HG03354 (cell line): ENCODE data around the gene C18orf32.
A peak's percentile ranks its signal among the peaks of the same experiment; 100 is the strongest.
"Not testable (repeated sequence)": the region's sequence is repeated elsewhere in the genome, so short reads cannot be mapped to it uniquely, and the experiment has no call there.

Source experiments
- ATAC-seq: cut with Tn5 transposase; IDR thresholded peaks from one replicate; pipeline ENCODE4 v1.9.1; 2021; ENCODE audit warnings: mild to moderate bottlenecking; ENCODE audit not compliant: unreplicated experiment, poor library complexity, severe bottlenecking

C18orf32 gene

DNA sequence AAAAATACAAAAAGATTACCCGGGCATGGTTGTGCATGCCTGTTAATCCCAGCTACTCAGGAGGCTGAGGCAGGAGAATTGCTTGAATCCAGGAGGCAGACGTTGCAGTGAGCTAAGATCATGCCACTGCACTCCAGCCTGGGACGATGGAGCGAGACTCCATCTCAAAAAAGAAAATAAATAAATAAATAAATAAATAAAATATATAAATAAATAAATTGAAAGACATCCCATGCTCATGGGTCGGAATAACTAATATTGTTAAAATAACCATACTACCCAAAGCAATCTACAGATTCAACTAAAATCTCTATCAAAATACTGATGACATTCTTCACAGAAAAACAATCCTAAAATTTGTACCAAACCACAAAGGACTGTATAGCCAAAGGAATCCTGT lies 19.4 kb upstream of the C18orf32 start:
- ATAC-seq = not testable (repeated sequence)

GRCh38 chr18:49503931-49504330 lies 16.9 kb upstream of the C18orf32 start:
- ATAC-seq = no peak

GRCh38 chr18:49500201-49500921 lies 13.3 kb upstream of the C18orf32 start:
- ATAC-seq = no peak

DNA sequence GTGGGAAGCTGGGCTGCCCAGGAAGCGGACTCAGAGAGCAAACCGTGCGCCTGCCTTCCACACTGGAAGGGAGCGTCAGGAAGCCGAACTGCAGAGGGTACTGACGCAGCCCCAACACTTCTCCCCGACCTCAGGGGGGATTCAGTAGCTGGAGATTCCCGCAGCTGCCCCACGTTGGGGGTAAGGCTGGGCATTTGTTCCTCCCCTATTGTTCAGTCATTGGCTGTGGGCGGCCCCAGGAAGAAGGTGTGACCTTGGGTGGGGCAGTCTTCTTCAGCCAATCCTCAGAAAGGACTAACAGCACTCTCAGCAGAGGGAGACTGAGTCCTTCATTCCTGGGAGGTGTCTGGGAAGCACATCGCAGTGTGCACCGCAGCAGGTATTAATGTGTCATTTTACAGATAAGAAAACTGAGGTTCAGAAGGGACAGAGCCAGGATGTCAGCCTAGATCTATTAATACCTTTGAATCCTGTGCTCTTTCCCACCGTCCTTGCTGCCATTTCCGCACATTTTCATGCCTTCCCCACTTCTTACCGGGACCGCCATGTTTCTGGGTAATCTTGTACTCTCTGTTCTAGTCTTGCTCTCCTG lies 12.1 kb upstream of the C18orf32 start:
- no peak for ATAC-seq

DNA sequence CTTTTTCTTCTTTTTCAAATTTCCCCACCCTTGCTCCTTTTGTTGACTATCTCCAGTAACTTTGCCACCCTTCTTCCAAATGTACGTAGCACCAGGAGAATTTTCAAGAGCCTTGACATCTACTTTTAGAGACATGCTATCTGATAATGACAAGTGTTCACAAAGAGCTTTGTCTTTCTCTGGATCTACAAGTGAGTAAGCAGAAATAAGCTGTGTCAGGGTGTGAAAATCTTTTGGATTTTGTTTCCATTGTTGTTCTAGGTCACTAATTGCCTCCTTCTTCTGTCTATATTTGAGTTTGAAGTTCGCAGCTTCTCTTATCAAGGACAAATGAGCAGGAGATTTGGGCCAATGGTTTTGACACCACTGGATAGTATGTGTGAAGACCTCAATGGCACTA lies 8.4 kb upstream of the C18orf32 start:
- ATAC-seq = no peak

DNA sequence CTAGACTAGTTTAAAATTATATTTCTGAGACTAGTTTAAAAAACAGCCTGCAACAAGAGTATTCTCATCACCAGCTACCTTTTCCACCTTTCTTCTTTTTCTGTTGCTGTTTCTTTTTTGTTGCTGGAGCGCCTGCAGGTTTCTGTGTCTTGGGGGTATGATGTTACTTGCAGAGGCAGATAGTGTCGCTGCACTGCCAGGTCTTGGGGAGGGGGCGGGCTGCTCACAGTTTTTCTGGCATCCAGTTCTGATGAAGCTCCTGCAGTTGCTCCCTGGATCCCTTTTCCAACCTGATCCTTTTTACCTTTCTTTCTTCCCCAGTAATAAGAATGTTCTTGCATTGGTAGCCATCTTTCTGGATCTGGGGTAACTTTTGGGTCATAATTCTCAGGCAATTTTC lies 8.0 kb upstream of the C18orf32 start:
- no peak for ATAC-seq

GRCh38 chr18:49494660-49495059 lies 7.6 kb upstream of the C18orf32 start:
- no peak for ATAC-seq

DNA sequence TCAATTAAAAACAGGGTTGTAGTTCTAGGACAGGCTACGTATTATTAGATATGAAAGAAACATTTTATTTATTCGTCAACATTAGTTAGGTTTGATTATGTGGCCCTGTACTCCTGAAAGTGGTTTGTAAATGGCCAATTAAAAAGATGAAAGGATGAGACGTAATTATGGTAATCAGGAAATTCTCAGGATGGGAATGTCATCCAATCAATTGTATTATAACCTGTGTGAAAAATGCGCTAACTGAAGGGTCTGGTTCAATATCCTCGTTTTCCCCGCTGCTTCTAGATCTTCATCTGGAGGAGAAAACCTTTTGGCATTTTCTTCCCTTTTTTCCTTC lies 5.6 kb upstream of the C18orf32 start:
- ATAC-seq = no peak

DNA sequence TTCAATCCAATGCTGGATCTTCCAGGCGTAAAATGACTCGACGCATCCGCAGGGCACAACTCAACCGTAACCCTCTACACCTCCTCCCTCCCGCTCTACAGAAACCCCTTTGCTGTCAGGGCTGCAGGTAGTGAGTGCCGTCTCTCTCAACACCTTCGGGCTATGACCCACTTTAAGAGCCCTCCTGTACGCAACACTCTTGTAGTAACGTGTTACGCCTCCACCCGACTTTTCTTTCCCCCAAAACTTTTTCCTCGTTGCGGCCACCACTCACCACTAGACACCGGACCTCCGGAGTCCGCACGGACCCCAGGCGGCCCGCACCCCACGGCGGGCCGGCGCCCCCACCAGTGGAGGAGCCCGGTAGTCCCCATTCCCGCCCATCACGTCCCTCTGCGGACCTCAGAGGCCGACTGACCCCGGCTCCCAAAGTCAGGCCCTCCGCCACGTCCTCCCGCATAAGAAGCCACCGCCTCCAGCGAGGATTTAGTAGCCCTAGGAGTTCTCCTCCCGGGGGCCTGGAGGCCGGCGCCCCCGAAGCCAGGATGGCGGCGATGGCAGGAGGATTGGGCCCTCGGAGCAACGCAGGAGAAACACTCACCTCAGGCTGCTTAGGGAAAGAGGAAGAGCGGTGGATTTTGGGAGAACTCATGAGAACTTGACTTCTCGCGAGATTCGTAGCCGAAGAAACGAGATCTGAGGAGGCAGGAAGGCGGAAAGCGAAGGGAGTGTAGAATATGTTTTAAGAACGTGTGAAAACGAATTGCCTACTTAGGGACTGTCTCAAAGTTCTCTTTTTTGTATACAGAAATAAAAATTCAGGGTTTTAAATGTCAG lies 5.0 kb upstream of the C18orf32 start, which contains the start of gene RPL17:
Gene RPL17 (minus strand): TSS at position 609 of the 837 bp plus-strand sequence.
- peak; percentile 84 for ATAC-seq

DNA sequence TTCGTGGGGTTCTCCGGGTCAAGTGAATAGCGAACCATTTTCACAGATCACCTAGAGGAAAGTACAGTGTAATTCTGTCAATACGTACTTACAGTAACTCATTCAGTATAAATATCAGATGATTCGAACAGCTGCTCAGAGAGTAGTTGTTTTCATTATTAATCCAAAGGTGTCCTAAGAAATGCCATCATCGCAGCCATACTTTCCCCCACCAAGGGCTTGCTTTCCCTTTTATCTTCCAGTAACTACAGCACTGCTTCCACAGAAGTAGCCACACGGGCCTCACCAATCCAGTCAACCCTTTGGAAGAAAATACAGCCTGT lies 4.5 kb upstream of the C18orf32 start:
- ATAC-seq = no peak

- no peak for ATAC-seq
Observed at GRCh38 chr18:49490246-49490762, 3.3 kb upstream of the C18orf32 start.

GRCh38 chr18:49487711-49488310 lies 777 bp upstream of the C18orf32 start:
- ATAC-seq = no peak

GRCh38 chr18:49486606-49486952 lies 455 bp downstream of the C18orf32 start:
- ATAC-seq = no peak

DNA sequence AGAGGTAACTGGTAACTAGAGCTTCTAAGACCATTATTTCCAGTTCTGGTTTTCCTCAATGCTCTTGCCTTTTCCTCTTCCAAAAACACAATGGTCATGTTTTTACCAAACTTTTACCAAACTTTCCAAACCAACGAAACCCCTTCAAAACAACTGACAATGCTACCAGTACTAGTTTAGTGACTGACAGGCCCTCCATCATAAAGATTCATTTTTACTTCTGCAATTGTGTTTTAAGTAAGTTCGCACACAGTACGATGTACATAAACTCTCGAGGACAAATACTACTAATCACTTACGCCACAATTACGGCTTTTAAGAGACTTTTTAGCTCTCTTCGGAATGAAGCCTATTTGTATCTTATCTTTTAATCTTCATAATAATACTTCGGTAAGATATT lies 900 bp downstream of the C18orf32 start:
- no peak for ATAC-seq

DNA sequence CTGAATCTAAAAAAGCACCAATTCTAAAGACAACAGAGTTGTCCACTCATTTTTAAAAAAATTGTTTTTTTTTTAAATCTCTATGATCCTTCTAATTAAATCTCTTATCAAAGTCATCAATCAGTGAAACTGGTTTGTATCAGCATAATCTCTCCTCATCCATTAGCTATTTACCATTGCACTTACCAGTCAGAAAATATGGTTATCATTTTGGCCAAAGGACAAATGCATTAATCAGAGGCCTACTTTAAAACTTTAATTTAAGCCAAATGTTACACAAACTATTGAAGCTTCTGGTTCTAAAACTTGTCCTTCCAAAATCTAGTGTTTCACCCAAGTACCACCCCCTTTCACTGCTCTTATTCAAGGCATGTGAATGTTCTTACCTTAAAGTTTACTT lies 3.8 kb downstream of the C18orf32 start:
- ATAC-seq = no peak

- no peak for ATAC-seq
Observed at GRCh38 chr18:49481907-49482306, 5.1 kb downstream of the C18orf32 start.

DNA sequence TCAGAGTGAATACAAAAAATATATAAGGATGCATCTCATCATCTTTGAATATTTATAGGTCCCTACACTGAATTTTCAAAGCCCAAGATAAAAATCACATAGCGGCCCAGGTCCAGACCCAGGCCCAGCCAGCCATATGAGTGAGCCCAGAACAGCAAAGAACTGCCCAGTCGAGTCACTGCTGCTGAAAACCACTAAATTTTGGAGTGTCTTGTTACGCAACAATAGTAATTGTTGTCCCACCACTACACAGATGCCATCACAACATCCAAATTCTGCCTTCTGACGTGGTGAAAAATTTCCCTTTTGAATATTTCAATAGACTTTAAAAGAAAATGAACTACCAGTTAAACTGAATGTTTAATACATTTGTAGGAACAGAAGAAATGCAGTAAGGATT lies 5.7 kb downstream of the C18orf32 start:
- ATAC-seq = no peak

- ATAC-seq = no peak
Observed at GRCh38 chr18:49479381-49480137, 7.5 kb downstream of the C18orf32 start.

DNA sequence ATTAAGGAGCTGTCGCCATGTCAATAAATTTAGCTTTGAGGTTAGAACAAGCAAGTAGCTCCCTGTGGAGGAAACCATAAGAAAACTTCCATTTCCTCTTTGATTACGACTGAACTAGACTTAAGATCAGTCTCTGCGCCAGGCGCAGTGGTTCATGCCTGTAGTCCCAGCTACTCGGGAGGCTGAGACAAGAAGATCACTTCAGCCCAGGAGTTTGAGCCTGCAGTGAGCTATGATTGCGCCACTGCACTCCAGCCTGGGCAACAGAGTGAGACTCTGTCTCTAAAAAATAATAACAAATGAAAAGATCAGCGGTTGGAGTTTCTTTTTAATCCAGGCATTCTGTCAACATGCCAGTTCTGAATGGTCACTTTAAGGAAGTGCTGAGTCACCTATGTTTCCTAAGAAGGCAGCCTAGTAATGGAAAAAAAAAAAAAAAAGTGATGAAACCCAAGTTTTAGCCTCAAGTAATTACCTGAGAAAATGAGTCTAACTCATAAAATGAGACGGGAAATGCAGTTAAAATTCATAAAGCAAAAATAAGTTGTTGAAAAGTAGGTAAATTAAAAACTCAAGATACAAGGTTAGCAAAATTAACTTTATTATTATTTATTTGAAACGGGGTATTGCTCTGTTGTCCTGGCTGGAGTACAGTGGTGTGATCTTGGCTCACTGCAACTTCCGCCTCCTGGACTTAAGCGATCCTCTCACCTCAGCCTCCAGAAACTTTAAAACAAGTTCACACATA lies 10.2 kb downstream of the C18orf32 start:
- ATAC-seq = no peak
